K562 (cell line): Measurements from ENCODE around the gene IL17RC. TPM values are rescaled to one million over a fixed set of nuclear protein-coding genes. Genes with fewer than 3 reads are reported as not detected.

ENCODE experiments used
- ARHGAP35 ChIP-seq: fragments of 450-650 bp; IDR thresholded peaks from 2 replicates; pipeline ENCODE4 v1.6.1; 2018; ENCODE audit not compliant: partially characterized antibody
- ARID2 ChIP-seq: fragments of 450-650 bp; IDR thresholded peaks from 2 replicates; pipeline ENCODE4 v1.6.1; 2017; ENCODE audit warnings: antibody characterized with exemption, mild to moderate bottlenecking
- EHMT2 ChIP-seq: fragments of 450-650 bp; IDR thresholded peaks from 2 replicates; pipeline ENCODE4 v1.6.1; 2018; ENCODE audit warnings: antibody characterized with exemption
- HES1 ChIP-seq: fragments of 450-650 bp; IDR thresholded peaks from 2 replicates; pipeline ENCODE4 v1.6.1; 2016; ENCODE audit warnings: low read depth, mild to moderate bottlenecking, moderate library complexity
- HINFP ChIP-seq: fragments of 450-650 bp; conservative IDR thresholded peaks from 2 replicates; pipeline ENCODE4 v1.6.1; 2016; ENCODE audit warnings: missing genetic modification characterization, low read depth, mild to moderate bottlenecking, control low read depth, missing compliant biosample characterization
- KDM1A ChIP-seq, 2 experiments: fragments of 450-650 bp; IDR thresholded peaks; 2 replicates each; pipeline ENCODE4 v1.6.1; 2016; ENCODE audit warnings: mild to moderate bottlenecking in 2 of 2
- MCM7 ChIP-seq, 2 experiments: fragments of 450-650 bp; IDR thresholded peaks; 2 replicates each; pipeline ENCODE4 v1.6.1; 2016 to 2018
- MTA1 ChIP-seq: fragments of 450-650 bp; IDR thresholded peaks from 2 replicates; pipeline ENCODE4 v1.6.1; 2017; ENCODE audit warnings: borderline replicate concordance
- MYBL2 ChIP-seq, 2 experiments: fragments of 450-650 bp in 1 of 2; sonication (generic) in 1 of 2; formaldehyde crosslinking in 1 of 2; IDR thresholded peaks; 2 replicates each; pipeline versions ENCODE4 v1.6.1 to v1.8.1; 2017 to 2022; ENCODE audit warnings: borderline replicate concordance in 1 of 2, inconsistent platforms in 1 of 2, low read depth in 1 of 2, mild to moderate bottlenecking in 1 of 2, missing genetic modification reagents in 1 of 2, moderate library complexity in 1 of 2
- NBN ChIP-seq: fragments of 450-650 bp; IDR thresholded peaks from 2 replicates; pipeline ENCODE4 v1.6.1; 2016; ENCODE audit warnings: low read depth, mild to moderate bottlenecking
- NFIC ChIP-seq: fragments of 450-650 bp; IDR thresholded peaks from 2 replicates; pipeline ENCODE4 v1.6.1; 2017; ENCODE audit warnings: mild to moderate bottlenecking, inconsistent platforms
- OTX1 ChIP-seq: fragments of 450-650 bp; formaldehyde crosslinking; IDR thresholded peaks from 2 replicates; pipeline ENCODE4 v1.4.0; 2022; ENCODE audit warnings: mild to moderate bottlenecking
- PHB2 ChIP-seq: fragments of 450-650 bp; IDR thresholded peaks from 2 replicates; pipeline ENCODE4 v1.6.1; 2017; ENCODE audit warnings: low read depth
- POLR2A ChIP-seq: fragments of 450-650 bp; conservative IDR thresholded peaks from 2 replicates; pipeline ENCODE4 v1.6.1; 2016
- RBBP5 ChIP-seq: fragments of 200-600 bp; sonication (generic); IDR thresholded peaks from 2 replicates; pipeline ENCODE4 v1.6.1; 2012; ENCODE audit warnings: borderline replicate concordance, mild to moderate bottlenecking, low read length, control low read depth, inconsistent platforms; ENCODE audit not compliant: insufficient read depth, poor library complexity, severe bottlenecking
- RBFOX2 ChIP-seq: fragments of 200-400 bp; formaldehyde crosslinking; IDR thresholded peaks from 2 replicates; pipeline ENCODE4 v1.6.1; 2017; ENCODE audit warnings: low read depth, mild to moderate bottlenecking, low read length, moderate library complexity
- SMARCA4 ChIP-seq: fragments of 450-650 bp; IDR thresholded peaks from 2 replicates; pipeline ENCODE4 v1.6.1; 2016
- SMARCA5 ChIP-seq: fragments of 450-650 bp; IDR thresholded peaks from 2 replicates; pipeline ENCODE4 v1.6.1; 2016
- TRIM25 ChIP-seq: fragments of 450-650 bp; IDR thresholded peaks from 2 replicates; pipeline ENCODE4 v1.7.0; 2016; ENCODE audit warnings: borderline replicate concordance
- TSC22D4 ChIP-seq: fragments of 450-650 bp; IDR thresholded peaks from 2 replicates; pipeline ENCODE4 v1.6.1; 2016; ENCODE audit warnings: missing genetic modification characterization, missing biosample characterization, control low read depth
- ZEB2 ChIP-seq: fragments of 450-650 bp; IDR thresholded peaks from 2 replicates; pipeline ENCODE4 v1.6.1; 2016
- ZNF431 ChIP-seq: sonication (generic); formaldehyde crosslinking; IDR thresholded peaks from 2 replicates; pipeline ENCODE4 v1.8.0; 2022; ENCODE audit warnings: mild to moderate bottlenecking, missing genetic modification reagents
- ZNF717 ChIP-seq: fragments of 250-450 bp; sonication (Bioruptor Pico); IDR thresholded peaks from 2 replicates; pipeline ENCODE4 v1.5.0; 2021
- ZNF77 ChIP-seq: fragments of 250-450 bp; sonication (Bioruptor Pico); IDR thresholded peaks from 2 replicates; pipeline ENCODE4 v1.5.0; 2020
- polyA plus RNA-seq, 8 experiments: library from polyadenylated mRNA; depleted of rRNA in 4 of 8; stranded (reverse) in 5 of 8; unstranded in 3 of 8; fragments of >200 nt; fragmentation: Nextera tagmentation in 2 of 8; fragmentation: Illumina TruSeq in 1 of 8; extraction: Ambion mirVana in 2 of 8; extraction: Trizol in 1 of 8; gene quantifications; 2 replicates each; pipeline versions ENCODE4 v1.2.1 to v1.2.3, GENCODE V29; 2011 to 2014; ENCODE audit warnings: inconsistent platforms in 1 of 8, missing spikeins in 1 of 8
- total RNA-seq, 7 experiments: library from RNA; depleted of rRNA in 6 of 7; stranded (reverse); fragments of >200 nt in 6 of 7; fragmentation: Illumina TruSeq in 2 of 7; extraction: Trizol in 2 of 7; gene quantifications; 2 replicates each; pipeline versions ENCODE4 v1.2.1 to v1.2.3, GENCODE V29; 2011 to 2021; ENCODE audit warnings: low replicate concordance in 1 of 7
- TF ChIP-seq, protein P1 (sequence below): fragments of 450-650 bp; IDR thresholded peaks from 2 replicates; pipeline ENCODE4 v1.7.1; 2018; ENCODE audit warnings: mild to moderate bottlenecking, low read depth; ENCODE audit not compliant: partially characterized antibody

The IL17RC gene
- total and polyA plus RNA-seq, 9 of the 15 experiments (the other 6 are each of a cell fraction or from before 2014, with no cell fraction given), result 0.15 to 11.4 (median 7.1) TPM; not detected in 1

DNA sequence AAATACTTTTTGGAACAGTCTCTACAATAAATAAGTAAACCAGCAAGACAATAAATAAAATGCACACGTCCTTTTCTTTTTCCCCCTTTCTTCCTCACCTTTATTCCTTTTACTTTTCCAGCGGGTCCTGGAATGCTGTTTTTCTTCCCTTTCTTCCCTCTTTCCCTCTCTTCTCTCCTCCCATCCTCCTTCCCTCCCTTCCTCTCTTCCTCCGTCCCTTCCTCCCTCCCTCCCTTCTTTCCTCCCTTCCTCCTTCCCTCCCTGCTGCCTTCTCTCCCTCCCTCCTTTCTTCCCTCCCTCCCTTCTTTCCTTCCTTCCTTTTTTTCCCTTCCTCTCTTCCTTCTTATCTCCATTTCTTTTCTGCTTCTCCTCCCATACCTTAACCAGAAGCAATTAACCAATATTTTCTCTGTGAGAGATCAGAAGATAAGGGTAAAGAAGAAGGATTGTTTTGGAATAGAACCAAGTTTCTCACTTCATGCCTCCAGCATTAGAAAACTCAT lies 17.6 kb upstream of the IL17RC start (continued):
- TF ChIP-seq HINFP (0 out of 2 replicates have a peak, but pooled peaks have one; percentile 8), ZEB2 (0 out of 2 replicates have a peak, but pooled peaks have one; percentile 17), TSC22D4 (tag) (peak; percentile 41; the same call in 1 of the 2 replicates), NBN (0 out of 2 replicates have a peak, but pooled peaks have one; percentile 22), EHMT2 (peak; percentile 61; the same call in 1 of the 2 replicates), OTX1 (peak; percentile 77; the same call in 1 of the 2 replicates), TRIM25 (peak; percentile 92; the same call in 1 of the 2 replicates), ZNF717 (CRISPR knock-in tag) (no peak), MCM7 (IDR thresholded peaks at IDR 0.05) (0 out of 4 replicates have a peak, but pooled peaks of 1 of the 2 experiments have one; percentile 45), ZNF77 (no peak), MTA1 (peak; percentile 95), POLR2A (no peak), RBFOX2 (no peak), NFIC (peak; percentile 73; the same call in 1 of the 2 replicates), SMARCA4 (peak; percentile 66), RBBP5 (no peak), KDM1A (IDR thresholded peaks at IDR 0.05) (peak in 1 of 2 experiments; percentile 34; a peak in 1 of 4 replicates), ZNF431 (CRISPR knock-in tag) (no peak), SMARCA5 (peak; percentile 51; the same call in 1 of the 2 replicates), ARID2 (peak; percentile 44; the same call in 1 of the 2 replicates), ARHGAP35 (peak; percentile 50), HES1 (0 out of 2 replicates have a peak, but pooled peaks have one; percentile 54), MYBL2 (IDR thresholded peaks at IDR 0.05; ENCODE audit: low read depth) (peak; percentile 34; the same call in 1 of the 2 replicates), MYBL2 (CRISPR knock-in tag; IDR thresholded peaks at IDR 0.05; ENCODE audit: borderline replicate concordance) (no peak), PHB2 (peak; percentile 58; the same call in 1 of the 2 replicates)
- TF ChIP-seq, protein P1, sequence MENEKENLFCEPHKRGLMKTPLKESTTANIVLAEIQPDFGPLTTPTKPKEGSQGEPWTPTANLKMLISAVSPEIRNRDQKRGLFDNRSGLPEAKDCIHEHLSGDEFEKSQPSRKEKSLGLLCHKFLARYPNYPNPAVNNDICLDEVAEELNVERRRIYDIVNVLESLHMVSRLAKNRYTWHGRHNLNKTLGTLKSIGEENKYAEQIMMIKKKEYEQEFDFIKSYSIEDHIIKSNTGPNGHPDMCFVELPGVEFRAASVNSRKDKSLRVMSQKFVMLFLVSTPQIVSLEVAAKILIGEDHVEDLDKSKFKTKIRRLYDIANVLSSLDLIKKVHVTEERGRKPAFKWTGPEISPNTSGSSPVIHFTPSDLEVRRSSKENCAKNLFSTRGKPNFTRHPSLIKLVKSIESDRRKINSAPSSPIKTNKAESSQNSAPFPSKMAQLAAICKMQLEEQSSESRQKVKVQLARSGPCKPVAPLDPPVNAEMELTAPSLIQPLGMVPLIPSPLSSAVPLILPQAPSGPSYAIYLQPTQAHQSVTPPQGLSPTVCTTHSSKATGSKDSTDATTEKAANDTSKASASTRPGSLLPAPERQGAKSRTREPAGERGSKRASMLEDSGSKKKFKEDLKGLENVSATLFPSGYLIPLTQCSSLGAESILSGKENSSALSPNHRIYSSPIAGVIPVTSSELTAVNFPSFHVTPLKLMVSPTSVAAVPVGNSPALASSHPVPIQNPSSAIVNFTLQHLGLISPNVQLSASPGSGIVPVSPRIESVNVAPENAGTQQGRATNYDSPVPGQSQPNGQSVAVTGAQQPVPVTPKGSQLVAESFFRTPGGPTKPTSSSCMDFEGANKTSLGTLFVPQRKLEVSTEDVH, result peak; percentile 25
